GM11168 (cell line): ENCODE results near the gene PMVK.
"Not testable (repeated sequence)": the region's sequence is repeated elsewhere in the genome, so short reads cannot be mapped to it uniquely, and the experiment has no call there.

Experiments used
- in situ Hi-C: fragments of 300-500 bp; cut with MboI; formaldehyde crosslinking; loops from one replicate; pipeline ENCODE4 v1.12.0; 2022; ENCODE audit warnings: low sequenced_read_pairs; ENCODE audit not compliant: unreplicated experiment

PMVK gene

GRCh38 chr1:154936555-154937084, at the start of gene PMVK:
TSS of gene PMVK (minus strand) at chr1:154936719. CDS start at chr1:154936685, 34 bp downstream.
- in situ Hi-C loops: no loop called here

DNA sequence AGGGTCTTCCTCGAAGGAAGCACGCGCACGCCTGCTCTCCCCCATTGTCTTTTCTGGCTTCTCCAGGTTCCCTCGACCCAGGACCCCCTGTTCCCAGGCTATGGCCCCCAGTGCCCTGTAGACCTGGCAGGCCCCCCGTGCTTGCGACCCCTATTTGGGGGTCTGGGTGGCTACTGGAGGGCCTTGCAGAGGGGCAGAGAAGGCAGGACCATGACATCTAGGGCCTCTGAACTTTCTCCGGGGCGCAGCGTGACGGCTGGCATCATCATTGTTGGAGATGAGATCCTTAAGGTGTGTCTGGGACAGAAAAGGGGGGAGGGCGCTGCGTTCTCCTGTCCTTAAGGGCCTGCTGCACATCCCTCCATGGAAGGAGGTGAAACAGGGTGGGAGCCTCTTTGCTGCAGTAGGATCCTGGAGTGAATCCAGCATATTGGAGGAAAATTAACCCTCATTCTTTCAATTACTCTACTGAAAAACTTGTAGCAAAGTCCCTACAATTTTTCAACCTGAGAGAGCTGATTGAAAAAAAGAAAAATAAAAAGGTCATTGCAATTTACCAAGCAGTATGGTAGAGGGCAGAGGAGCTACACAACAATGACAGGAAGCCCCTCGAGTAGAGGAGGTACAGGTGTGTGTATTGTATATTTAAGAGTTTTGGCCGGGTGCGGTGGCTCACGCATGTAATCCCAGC, 47.4 kb upstream of the PMVK start:
- in situ Hi-C loops: no loop called here

DNA sequence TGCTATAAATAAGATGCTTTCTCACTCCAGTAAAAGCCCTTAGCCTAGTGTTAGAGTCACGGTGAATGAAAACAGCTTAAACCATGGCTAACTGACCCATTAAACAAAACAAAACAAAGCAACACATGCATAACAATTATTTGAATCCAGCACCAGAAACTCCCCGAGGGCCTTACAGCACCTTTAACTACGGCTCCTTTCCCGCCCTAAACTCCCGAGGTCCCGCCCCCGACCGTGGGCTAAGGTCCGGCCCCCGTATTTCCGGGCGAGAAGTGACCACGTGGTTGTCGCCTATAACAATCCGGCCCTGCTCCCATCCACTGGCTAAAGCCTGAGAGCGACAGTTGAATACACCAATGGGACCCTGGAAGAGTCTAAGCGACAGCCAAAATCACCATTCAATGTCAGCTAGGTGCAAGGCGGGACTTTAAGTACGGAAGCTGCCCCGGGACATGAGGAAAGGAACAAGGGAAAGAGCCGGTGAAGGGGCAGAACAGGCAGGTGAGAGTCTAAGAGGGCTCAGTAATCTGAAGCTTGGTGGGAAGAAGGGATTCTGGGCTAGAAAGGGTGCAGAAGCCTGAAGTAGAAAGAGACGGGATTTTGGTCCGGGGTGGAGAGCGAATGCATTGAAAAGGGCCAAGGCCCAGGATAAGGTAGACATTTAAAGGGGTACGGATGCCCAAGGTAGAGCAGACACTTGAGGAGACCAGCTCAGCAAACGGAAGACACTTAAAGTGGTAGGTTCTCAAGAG, 46.6 kb upstream of the PMVK start, which contains the start of gene FLAD1:
TSS of gene FLAD1 (plus strand) at position 448 of the 752 bp plus-strand sequence. CDS start 351 bp downstream, outside the sequence.
- in situ Hi-C loops: no loop called here

DNA sequence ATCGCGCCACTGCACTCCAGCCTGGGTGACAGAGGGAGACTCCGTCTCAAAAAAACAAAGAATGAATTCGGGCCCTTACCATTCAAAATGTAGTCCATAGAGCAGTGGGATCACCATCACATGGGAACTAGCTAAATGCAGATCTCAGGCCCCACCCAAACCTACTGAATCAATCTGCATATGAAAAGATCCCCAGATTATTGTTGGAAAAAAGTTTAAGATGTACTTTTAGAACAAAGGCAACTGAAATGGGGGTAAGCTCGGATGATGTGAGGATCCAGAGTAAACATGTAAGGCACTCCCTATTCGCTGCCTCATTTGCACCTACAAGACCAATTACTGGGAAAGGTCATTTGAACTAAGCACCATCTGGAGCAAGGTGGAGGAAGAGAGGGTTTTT, 45.8 kb upstream of the PMVK start:
- in situ Hi-C loops: no loop called here

DNA sequence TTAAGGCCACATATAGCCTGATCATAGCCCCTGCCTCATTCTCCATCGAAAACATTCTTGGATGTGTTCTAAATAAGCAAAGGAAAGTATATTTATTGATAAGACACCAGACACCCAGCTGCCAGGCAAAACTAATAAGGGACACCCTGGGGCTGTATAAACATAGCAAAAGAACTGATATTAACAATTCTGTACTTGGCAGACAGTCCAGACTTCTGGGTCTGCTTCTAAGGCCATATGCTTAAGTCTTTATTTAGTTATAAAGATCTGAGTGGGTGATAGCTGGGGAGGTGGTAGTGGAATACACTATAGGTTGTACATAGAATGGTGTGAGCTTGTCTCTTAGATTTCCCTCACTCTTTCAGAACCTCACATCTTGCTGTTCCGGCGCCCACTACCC, 41.8 kb upstream of the PMVK start:
- in situ Hi-C loops: no loop called here

DNA sequence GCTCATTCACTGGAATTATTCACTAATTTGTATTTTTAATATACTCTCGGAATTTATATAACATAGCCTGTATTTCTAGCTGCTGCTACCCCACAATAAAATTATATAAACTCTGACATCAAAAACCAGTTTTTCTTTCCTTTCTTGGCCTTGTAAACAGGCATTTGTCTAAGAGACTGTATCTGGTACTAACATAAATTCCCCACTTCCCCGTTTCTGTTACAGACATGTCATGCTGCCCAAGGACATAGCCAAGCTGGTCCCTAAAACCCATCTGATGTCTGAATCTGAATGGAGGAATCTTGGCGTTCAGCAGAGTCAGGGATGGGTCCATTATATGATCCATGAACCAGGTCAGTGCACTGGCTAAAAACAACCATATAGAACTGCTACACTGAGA, 41.2 kb upstream of the PMVK start:
- in situ Hi-C loops: not testable (repeated sequence)

DNA sequence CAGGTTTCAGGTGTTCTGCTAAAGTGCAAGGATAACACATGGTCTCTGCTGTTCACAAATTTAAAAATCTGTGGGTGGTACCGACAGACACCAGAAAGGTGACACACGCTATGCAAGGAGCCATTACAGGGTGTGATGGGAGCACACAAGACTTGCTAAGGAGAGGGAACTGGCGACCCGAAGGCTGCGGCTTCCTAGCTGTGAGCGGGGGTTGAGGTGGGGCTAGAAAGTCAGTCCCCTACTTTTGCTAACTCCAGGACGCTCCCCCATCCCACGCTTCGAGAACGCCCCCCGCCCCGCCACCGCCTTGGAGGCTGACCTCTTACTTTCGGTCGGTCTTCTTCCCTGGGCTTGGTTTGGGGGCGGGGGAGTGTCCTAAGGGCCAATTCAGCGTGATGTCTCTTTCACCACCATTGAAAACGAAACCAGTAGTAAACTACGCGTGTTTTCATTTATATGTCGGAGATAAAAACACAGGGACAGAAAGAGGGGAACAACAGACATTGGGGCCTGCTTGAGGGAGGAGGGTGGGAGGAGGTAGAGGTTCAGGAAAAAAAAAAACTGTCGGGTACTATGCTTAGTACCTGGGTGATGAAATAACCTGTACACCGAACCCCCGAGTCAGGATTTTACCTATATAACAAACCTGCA, 39.0 kb upstream of the PMVK start:
- in situ Hi-C loops: no loop called here

DNA sequence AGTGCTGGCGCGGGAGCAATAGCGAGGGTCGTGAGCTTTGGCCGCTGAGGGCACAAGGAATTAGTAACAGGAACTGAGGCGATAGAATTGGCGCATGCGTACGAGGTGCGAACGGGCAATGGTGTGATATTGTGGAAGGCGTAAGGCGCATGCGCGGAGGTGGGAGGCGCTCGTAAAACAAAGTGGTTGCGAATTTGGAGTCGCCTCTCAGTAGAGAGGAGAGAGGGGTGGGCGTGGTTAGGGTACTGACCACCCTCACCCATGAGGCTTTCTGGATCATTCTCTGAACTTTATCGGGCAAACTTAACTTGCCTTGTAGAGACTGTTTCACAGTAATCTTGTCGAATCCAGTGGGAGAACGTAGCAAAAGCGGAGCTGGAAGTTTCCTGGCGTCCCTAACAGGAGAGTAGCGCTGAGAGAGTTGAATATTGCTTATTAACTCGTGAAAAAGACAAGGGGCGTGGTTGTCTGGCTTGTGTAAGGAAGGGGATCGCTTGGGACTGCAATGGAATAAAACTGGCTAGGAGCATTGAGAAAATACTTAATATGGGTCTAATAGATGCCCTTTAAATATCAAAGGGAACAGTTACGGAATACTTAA, 38.4 kb upstream of the PMVK start:
- in situ Hi-C loops: no loop called here

- in situ Hi-C loops: no loop called here
These were observed 37.7 kb upstream of the PMVK start, which contains the start of gene CKS1B for GRCh38 chr1:154974102-154974807. TSS of gene CKS1B (plus strand) at chr1:154974681. CDS start at chr1:154974746, 65 bp downstream.

- in situ Hi-C loops: no loop called here
These were observed 37.0 kb upstream of the PMVK start for GRCh38 chr1:154973344-154974101.

DNA sequence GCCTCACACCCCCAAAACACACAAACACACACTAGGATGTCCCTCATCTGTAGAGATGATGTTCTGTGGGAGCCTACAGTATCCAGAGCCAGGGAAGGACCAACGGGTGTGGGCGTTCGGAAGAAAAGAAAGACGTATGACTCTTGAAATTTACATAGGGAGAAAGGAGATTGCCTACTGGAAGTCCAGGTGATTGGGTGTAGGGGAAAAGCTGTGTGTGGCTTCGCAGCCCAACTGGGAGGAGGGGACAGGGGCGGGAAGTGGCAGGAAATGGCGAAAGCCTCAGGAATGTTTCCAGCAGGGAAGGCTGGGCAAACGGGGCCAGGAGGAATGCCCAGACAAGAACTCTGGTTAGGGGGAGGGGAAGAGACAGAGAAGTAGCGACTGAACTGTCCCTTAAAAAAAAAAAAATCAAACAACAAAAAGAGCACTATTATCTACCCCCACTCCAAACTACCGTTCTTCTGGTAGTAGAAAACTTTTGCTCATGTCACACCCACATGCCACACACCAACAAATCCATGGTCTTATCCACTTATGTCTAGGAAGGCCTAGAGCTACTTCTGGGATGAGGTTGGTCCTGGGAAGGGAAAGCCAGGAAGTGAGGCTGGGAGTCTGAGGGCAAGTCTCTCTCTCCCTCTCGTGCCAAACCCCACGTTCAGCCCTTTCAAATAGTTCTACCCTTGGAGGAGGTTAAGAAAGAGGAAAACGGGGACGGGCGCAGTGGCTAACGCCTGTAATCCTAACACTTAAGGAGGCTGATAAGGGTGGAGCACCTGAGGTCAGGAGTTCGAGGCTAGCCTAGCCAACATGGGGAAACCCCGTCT, 36.2 kb upstream of the PMVK start:
- in situ Hi-C loops: no loop called here

DNA sequence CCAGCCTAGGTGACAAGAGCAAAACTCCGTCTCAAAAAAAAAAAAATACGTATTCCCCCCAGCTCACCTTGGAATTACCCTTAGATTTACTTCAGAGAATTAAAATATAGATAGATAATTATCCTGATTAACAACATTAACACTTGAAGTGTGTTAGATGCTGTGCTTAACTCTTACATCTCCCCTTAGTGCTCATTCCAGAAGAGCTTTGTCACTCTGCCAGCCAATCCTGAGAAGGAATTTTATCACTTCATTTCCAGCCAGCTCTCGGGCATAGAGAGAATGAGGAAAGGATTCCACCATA, 35.6 kb upstream of the PMVK start:
- in situ Hi-C loops: no loop called here

DNA sequence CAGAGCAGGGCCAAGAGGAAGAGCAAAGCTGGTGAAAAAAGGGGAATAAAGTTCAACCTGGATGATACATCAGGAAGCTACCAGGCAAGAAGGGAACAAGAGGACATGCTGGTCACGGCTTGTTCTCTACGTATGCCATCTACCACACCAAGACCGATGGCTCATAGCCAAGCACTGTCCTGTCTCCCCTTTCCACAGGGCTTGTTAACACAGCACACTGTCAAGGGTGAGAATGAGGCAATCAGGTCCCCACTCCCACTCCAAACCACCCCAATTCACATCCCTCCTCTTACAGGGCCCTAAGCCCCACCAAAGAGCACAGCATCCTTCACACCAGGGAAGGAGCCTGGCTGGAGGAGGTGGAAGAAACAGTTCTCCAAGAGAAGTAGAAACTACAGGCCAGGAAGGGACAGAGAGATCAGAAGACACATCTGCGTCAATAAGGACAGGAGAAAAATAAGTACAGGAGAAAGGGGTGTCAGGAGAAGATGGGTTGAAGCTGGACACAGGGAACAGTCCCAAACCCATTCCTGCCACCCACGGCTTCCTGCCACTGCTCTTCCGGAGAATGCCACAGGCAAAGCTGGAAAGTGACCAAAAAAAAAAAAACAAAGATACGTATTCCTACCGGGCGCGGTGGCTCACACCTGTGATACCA, 35.0 kb upstream of the PMVK start:
- in situ Hi-C loops: no loop called here

DNA sequence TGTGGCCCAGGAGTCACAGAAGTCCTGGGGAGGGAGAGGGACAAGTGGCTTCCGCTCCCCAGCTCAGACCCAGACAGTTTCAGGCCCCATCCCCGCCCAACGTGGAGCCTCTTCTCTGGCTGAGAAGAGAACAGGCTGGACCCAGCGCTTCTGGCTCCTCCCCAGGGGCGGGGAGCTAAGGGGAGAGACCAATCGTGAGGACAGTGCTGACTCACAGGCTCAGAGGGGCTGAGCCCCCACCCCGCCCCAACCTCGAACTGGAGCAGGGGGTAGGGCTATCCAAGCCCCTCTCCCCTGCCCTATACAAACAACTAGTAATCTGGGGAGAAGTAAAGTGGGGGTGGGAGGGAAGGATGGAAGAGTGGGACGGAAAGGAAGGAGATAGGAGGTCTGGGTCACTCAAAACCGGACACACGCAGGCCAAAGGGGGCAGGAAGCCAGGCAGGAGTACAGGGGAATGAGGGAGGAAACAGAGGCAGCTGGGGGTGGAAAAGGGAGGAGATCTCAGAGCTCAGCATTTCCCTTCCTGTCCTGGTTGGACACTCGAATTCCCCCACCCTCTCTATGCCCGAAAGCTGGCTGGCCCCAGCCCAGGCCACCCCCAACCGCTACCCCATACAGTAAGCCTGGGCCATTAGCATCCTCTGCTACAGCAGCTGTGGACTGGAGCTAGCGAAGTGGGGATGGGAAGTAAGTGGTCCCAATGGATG, 34.3 kb upstream of the PMVK start, which contains the start of gene SHC1:
TSS of gene SHC1 (minus strand) at position 117 of the 710 bp plus-strand sequence. CDS start 221 bp downstream, outside the sequence.
- in situ Hi-C loops: no loop called here

DNA sequence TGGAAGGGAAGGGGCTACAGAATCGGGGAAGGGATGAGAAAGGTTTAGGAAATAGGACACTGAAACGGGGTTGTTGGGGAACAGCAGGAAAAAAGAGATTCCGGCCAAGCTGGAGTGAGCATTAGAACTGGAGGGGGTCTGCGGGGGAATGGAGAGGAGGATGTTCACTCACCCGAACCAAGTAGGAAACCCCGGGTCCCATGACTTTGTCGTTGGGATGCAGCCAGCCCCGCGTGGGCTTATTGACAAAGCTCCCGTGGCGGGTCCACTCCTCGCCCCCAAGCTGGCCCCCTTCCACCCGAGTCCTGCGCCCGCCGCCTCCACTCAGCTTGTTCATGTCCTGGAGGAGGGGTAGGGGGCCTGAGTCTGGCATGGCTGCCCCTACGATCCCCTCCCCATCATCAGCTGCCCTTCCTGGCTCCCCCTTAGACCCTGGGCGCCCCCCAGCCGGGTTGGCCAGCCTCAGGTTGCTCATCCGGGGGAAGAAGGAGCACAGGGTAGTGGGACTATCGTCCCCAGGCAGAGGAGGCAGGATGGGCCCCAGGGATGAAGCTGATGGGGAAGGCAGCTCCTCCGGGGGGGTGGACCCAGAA, 33.4 kb upstream of the PMVK start:
- in situ Hi-C loops: no loop called here

DNA sequence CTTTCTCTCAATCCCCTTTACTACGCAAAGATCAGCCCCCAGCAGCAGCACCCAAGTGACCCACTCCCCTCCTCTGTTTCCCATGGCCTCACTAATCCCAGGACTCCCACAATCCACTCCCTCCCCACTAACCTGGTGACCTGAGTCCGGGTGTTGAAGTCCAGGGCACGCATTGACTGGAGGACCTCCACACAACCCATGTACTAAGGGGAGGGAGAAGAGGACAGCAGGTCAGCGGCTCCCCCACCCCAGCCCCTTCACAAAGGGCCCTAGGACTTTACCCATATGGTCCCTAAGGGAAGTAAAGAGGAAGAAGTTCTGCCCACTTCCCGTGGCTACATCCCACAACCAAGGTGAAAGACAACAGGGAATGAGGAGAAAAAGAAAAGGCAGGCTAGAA, 32.7 kb upstream of the PMVK start:
- in situ Hi-C loops: no loop called here

DNA sequence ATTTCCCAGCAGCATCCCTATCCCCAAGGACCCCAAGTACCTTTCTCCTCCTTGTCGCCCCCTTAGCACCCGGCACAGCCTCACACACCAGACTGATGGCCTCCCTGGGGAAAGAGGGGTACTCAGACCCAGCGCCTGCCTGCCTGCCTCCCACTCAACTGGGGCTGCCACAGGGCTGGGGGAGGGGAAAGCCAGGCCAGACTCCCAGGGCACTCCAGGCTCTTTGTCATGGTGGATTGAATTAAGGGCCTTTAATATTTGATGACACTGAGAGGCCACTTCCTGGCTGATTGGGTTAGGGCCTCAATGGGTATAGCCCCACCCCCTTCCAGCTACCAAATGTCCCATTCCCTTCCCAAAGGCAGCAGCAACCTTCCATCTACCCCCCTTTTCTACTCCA, 32.2 kb upstream of the PMVK start:
- in situ Hi-C loops: no loop called here
